Inferior parietal cortex (tissue), 1 donor: ENCODE results near the gene VRK1.

ENCODE experiments used
- DNase-seq: peaks from one replicate; pipeline ENCODE4 v3.0.0-alpha.2; 2016; ENCODE audit errors: extremely low spot score

Gene VRK1

GRCh38 chr14:96920820-96921219 lies 123.6 kb downstream of the VRK1 start:
- DNase-seq = no peak

GRCh38 chr14:96922986-96923385 lies 125.8 kb downstream of the VRK1 start:
- DNase-seq = no peak

GRCh38 chr14:96925422-96925821 lies 128.2 kb downstream of the VRK1 start:
- no peak for DNase-seq

- DNase-seq = no peak
Measured at GRCh38 chr14:96926001-96926400, 128.8 kb downstream of the VRK1 start.

- no peak for DNase-seq
Measured at GRCh38 chr14:96928779-96929380, 131.7 kb downstream of the VRK1 start.

- no peak for DNase-seq
Measured at GRCh38 chr14:96929950-96930349, 132.8 kb downstream of the VRK1 start.

GRCh38 chr14:96930526-96930925 lies 133.3 kb downstream of the VRK1 start:
- no peak for DNase-seq
